HTR-8/SVneo (cell line): ENCODE data around the gene CLDN20.

Source experiments
- DNase-seq: peaks from one replicate; pipeline ENCODE4 v3.0.0; 2011; ENCODE audit warnings: low spot score, mixed read lengths; ENCODE audit not compliant: insufficient read length
- FAIRE-seq: peaks from 2 replicates; lab custom pipeline; 2011; peaks lifted over from hg19 to GRCh38; lab: Jason Lieb, UNC

CLDN20 gene

DNA sequence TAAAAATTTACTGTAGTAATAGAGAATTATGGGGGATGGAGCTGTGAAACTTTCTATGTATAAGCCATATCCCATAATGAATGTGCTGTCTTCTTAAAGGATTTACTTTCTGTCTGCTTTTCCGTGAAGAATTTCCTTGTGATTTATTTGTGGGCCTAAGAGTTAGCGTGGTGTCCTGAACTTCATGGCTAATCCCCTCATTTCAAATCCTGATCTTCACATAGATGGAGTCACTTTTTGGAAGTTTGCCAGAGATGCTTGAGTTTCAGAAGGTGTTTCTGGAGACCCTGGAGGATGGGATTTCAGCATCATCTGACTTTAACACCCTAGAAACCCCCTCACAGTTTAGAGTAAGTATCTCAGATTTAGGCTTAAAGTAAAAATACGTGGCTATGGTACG, 19.4 kb upstream of the CLDN20 start:
- DNase-seq (no peak), FAIRE-seq (no peak)

DNA sequence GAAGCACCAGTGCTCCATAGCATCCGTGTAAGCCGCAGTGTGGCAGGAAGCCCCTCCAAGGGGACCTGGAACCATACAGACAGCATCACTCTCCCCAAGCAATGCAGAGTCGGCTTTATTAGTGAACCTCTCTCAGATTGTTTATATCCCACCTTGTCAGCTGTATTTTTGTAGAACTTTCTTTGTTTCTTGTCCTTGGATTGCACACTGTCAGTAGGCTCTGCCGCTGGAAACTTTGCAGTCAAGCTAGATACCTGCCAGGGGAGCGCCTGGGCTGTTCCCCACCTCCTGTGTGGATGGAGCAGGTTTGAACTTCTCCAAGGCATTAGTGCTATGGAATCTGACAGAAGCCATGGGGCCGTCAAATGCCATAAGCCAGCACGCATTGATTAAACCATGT, 18.6 kb upstream of the CLDN20 start:
- no peak for FAIRE-seq

DNA sequence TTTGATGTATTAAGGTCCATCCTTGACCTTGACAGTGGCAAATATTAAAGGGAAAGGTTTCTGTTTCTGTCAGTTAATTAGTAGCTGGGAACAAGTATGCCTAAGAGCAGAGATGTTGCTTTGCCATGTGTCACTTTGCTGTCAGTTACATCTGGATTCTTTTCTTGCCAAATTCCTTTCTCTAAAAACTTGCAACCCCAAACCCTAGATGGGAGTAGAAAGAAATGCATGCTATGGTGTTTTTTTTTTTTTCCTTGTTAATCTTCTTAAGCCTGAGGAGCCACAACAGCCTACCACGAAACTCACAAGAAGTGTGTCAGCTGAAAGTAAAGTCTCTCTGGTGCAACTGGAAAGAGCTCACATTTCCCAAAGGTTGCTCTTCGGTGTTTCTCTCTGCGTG, 18.0 kb upstream of the CLDN20 start:
- no peak for FAIRE-seq

More for the DNA sequence above, 18.6 kb upstream of the CLDN20 start:
- DNase-seq, result no peak

DNA sequence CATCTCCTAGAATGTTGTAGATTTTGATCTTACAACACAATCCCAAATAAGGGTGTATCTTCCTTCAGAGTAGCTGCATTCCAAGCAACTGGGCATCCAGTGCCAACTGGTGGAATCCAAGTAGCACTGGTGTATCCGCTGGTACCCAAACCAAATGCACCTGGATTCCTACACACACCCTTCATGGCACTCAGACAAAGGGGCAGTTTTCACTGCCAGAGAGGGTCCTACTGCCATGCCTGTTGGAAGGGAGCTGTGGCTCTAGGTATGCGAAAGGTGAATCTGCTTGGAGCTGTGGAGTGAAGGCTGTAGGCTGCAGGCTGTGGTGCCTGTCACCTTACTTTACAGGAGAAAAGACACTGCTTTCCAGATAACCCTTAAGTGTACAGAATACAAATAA, 17.0 kb upstream of the CLDN20 start:
- DNase-seq (no peak), FAIRE-seq (no peak)

More for the DNA sequence above, 18.0 kb upstream of the CLDN20 start:
- DNase-seq, result no peak

DNA sequence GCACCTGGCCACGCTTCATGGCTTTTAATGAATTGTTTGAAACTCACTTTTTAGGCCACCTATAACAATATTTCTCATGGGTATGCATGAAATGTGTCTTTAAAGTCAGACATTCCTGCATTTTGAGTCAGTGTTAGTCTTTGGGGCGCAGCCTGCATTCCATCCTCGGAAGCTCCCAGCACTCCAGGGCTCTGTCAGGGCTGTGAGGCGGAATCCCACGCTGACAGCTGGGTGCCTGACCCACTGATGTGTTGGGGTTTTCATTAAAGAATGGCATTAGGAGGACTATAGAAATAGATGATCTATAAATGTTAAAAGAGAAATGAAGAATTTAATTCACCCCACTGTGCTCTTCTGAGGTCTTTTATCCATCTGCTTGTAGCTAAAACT, 16.2 kb upstream of the CLDN20 start:
- DNase-seq (no peak), FAIRE-seq (no peak)

DNA sequence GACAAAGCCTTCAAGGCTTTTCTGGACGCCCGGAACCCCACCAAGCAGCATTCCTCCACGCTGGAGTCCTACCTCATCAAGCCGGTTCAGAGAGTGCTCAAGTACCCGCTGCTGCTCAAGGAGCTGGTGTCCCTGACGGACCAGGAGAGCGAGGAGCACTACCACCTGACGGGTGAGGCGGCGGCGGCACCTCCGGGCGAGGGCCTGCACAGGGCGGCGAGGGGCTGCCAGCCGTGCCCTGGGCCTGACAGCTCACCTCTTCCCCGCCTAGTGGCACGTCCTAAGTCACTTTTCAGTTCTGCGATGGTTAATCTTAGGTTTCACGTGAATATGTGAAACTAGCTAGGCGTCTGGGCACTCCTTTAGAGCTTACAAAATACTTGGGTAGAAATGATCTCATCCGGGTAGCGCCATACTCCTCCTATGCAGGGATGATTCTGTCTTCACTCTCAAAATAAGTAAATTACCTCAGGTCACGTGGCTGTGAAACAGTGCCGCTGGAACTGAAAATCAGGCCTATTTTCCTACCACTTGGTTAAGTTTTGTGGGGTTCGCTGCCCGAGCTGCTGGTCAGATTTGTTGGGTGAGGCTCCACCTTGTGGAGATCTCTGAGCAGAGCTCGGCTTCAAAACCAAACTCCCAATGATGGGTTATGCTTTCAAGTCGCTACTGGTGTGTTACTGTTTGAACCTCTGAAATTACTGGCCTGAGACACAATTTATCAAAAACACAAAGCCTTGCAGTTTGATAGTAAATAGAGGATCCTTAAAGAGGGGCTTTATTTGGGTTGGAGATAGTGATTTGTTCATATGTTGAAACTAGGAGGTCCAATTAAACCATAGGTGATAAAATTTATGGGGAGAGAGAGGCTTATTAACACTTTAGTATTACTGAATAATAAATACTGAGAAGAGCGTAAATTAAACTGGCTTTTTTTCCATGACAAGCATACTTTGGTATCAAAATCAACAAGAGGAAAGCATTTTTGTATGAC, 15.5 kb upstream of the CLDN20 start:
- DNase-seq (peak; percentile 51), FAIRE-seq (no peak)

DNA sequence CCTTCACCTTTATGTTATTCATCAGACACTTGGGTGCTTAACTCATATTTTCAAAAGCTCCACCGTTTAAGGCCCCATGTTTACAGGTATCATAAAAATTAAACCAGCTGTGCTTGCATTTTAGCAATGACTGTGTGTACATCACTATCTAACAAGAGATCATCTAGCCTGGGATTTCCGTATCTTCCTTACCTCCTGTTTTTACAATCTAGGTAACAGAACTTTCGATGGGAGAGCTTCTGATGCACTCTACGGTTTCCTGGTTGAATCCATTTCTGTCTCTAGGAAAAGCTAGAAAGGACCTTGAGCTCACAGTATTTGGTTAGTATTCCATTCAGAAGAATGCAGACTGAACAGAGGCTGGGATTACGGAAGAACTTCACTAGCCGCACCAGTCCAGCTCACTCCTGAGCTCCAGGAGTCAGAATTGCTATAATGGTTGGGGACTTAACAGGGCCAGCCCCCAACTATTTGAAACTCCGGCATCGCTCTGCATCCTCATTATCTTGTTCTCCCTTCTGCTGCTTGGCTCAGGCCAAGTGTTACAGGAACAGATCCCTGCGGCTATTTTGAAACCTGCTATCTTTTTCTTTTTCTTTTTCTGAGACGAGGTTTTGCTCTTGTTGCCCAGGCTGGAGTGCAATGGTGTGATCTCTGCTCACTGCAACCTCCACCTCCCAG, 13.0 kb upstream of the CLDN20 start:
- FAIRE-seq (no peak), DNase-seq (no peak)

DNA sequence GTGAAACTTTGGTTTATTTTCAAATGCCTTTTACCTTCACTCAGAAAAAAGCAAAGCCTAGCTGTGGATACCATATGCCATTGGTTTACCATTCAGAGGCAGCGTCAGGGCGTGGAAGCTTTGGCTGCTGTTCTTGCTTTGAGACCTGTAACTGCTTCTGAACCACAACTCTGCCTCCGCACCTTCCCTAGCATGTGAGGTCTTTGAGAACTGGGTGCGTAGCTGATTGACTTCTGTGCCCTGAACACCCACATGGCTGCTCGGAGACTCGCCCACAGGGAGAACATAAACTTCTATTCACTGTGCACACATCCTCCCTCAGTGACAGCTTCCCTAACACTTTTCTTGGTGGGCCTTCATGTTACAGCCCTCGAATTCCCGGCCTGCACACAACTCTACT, 11.2 kb upstream of the CLDN20 start:
- no peak for DNase-seq

DNA sequence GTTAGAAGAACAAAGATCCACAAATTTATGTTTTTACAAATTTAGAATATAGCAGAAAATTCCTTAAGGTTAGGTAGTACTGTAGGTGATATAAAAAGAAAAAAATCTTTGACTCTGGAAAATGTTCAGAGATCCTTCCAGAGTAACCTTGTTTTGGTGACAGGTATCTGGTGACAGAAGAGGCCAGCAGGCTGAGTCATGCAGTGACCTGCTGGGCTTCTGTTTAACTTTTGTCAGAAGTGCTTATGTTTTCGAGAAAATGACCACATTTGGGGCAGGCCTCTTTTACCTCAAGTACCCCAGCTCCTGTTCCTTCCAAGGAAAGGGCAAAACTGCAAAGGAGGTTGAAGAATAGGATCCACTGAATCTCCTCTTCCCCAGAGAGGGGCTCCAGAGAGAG, 10.5 kb upstream of the CLDN20 start:
- DNase-seq, result no peak
- FAIRE-seq, result no peak

More for the DNA sequence above, 11.2 kb upstream of the CLDN20 start:
- FAIRE-seq, result no peak

DNA sequence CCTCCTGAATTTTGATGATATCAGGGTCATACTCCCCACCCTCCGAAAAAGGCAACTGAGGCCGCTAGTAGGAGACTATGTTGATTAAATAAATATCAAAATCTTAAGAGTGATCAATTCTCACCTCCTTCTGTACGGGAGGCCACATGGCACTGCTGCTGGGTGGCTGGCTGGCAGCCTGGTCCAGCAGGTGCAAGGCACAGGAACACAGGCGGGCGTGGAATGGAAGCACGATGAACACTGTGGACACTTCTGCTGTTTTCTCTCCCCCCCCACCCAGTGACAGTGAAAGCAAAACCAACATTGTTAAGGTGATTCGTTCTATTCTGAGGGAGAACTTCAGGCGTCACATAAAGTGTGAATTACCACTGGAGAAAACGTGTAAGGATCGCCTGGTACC, 9.7 kb upstream of the CLDN20 start:
- FAIRE-seq, result no peak
- no peak for DNase-seq

DNA sequence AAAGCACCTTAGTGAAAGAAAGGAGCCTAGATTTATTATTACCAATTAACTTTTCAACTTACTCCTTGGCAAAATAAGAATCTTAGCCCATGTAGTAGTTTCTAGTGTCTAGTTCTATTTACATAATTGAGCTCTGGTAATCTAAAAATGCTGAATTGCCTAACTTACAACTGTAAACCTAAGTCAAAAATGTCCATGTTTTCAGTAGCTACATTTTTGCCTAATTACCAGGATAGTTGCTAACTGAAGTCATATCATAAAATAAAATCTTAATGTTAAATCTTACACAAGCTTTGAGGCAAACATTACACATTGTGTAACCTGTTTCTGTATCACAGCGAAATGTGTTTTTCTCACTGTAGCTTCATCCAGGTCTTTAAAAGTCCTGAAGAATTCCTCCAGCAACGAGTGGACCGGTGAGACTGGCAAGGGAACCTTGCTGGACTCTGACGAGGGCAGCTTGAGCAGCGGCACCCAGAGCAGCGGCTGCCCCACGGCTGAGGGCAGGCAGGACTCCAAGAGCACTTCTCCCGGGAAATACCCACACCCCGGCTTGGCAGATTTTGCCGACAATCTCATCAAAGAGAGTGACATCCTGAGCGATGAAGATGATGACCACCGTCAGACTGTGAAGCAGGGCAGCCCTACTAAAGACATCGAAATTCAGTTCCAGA, 7.6 kb upstream of the CLDN20 start:
- FAIRE-seq (no peak), DNase-seq (no peak)

DNA sequence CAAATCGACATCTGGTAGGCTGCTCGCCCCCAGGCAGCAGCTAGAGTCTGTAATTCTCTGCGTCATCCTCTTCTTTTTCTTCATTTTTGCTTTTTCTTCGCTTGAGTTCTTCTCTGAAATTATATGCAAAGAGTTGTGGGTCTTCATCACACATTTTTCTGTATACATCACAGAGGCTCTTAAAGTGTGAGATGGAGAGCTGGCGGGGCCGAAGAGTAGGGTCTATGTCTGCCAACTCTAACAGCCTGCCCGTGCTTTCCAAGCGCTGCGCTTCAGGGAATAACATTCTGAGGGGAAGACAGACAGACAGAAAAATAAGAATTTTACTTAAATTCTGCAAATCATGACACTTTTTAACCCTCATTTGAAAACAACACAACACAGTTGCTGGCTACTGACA, 6.0 kb upstream of the CLDN20 start:
- no peak for FAIRE-seq
- DNase-seq, result no peak

DNA sequence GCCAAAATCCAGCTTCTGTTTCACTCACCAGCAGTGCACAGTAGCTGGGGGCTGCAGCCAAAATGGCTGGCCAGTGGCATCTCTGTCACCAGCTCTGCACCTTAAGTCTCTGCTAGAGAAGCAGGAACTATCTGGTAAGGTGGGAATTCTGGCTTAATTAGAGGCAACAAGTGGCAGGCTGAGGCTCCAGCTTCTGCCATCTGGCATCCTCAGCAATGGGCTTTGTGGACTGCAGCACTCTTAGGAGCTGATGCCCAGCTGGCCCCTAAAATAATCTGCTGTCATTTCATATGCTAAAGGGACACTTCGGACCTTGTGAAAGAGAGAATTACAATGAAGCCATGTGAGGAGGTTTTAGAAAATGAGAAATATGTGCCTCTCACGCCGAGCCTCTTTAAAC, 4.6 kb upstream of the CLDN20 start:
- no peak for DNase-seq
- no peak for FAIRE-seq

DNA sequence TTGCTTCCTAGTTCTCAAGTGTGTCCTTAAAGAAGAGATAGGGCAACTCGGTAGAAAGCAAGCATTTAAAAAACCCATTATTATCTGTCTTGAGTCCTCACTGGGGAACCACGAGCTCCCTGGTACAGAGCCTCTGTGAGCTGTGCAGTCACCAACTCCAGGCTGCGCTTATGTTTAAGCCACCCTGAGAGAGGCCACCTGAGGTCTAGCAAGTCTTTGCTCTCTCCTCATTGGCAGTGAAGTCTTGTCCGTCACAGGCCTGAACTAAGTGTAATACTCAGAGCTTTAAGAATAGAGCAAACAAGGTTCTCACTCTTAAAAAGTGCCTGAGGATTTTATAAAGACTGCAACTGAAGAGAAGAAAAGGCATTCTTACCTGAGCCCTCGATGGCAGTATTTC, 3.9 kb upstream of the CLDN20 start:
- FAIRE-seq, result no peak
- DNase-seq, result no peak

DNA sequence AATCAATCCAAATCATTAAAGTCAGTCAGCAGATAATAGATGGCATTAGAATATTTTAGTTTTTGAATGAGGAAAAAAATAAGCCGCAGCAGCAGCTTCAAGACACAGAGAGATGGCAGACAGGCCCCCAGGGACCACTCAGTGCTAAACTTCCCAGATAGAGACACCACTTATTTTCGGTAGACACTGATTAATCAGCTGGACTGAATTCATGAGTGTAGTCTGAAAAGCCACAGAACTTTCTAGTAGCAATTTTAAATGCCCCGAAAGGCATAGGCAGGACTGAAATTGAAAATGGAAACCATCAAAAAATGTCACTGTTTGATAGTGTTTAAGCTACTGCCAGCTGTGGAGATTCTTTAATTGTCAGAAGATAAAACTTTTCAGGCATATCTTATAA, 3.1 kb upstream of the CLDN20 start:
- DNase-seq (no peak), FAIRE-seq (no peak)

DNA sequence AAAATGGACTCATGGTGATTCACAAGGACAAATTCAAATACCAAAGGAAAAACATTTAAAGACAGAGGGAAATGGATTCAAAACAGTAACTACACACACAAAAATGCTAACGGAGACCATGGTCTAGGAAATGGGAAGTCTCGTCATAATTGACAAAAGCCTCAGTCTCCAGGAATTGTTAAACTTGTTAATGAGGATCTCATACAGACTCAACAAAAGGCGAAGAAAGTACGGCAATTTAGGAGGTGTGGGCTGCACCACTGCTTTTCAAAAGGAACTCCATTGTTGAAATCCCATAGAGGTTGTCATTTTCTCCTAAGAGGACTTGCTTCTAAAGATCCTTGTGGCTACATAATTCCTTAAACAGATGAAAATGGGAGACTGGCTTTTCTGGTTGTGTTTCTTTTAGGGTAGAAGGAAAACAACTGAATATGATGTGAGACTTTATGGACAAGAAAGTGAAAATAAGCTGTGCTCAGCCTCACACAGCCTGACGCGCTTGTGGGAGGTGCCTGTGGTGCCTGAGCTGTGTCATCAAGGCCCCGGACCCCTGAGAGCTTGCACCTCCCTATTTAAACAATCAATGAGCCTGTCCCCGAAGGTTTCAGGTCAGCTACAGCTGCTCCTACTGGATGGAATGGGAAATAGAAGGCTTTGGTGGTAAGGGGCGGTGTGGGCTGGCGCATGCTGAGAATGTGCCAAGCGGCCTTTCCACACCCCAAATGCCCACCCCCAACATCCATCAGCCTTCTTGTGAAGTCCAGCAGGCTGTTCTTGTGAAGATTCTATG, 2.5 kb upstream of the CLDN20 start:
- FAIRE-seq (no peak), DNase-seq (no peak)

DNA sequence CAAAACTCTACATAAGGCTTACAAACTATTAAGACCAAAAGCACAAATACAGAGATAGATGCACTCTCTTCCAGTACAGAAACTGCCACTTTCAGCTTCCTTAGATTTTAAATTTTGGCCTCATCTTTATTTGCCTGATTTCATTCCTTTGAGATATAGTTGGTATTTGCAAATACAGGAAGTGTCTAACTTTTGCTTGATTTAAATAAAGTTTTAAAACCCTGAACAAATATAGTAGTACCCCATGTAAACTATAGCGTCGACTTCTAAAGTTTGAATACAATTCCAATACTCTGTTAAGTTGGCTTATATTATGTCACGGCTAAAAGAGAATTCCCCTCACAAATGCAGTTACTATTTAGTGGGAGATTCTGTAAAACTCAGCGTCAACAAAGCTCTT, 1.2 kb upstream of the CLDN20 start:
- no peak for DNase-seq
- no peak for FAIRE-seq

DNA sequence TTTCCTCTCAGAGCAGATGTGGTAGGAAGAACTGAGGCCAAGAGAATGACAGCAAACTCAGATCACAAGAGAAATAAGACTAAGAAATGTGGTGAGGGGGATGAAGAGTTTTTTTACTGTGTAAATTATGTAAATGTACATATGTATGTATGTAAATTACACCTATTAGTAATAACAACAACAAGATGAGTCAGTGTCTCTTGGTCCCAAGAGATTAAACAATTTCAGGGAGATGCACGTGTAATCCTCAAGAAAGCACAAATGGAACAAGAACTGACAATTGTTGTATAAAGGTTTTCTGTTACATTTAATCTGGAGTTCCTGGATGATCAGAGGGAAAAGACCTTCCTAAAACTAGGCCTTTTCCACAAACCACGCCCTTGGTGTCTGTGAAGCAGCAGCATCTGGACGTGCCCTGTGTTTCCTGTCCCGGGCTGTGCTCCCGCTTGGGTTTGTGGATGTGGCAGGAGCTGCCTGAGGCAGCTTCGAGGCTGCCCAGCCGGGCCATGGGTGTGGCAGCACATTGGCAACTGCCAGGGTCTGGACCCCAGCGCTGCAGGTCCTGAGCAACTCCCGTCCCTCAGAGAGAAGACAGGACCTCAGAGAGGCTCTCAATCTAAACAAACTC, 994 bp downstream of the CLDN20 start:
- FAIRE-seq (no peak), DNase-seq (no peak)

DNA sequence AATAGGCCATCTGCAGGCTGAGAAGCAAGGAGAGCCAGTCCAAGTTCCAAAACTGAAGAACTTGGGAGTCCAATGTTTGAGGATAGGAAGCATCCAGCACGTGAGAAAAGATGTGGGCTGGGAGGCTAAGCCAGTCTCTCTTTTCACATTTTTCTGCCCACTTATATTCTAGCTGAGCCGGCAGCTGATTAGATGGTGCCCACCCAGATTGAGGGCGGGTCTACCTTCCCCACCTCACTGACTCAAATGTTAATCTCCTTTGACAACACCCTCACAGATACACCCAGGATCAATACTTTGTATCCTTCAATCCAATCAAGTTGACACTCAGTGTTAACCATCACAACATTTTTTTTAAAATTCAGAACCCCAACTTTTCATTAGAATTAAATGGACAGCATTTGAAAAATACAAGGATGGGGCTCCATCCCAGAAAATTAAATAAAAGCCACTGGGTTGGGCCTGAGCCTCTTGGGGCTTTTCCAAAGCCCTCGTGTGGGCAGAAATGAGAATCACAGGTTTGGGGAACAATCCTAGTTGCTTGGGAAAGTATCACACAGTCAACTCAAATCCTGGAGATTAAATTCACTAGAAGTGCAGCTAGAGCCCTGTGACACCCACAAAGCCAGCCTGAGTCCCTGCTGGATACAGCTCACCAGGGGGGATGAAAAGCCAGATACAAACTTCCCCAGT, 2.2 kb downstream of the CLDN20 start:
- DNase-seq, result no peak
- FAIRE-seq, result no peak
